Neutrophil (primary cell): ENCODE results near the gene INHBB.

Source experiments
- H3K27ac ChIP-seq: fragments of 200-600 bp; sonication (generic); 2 replicates; pipeline ENCODE4 v1.5.1; 2016; ENCODE audit warnings: mild to moderate bottlenecking, moderate library complexity
- H3K27me3 ChIP-seq: fragments of 200-600 bp; sonication (generic); 2 replicates; pipeline ENCODE4 v1.6.0; 2016; ENCODE audit warnings: mild to moderate bottlenecking
- H3K36me3 ChIP-seq: fragments of 200-600 bp; sonication (generic); 2 replicates; pipeline ENCODE4 v1.5.1; 2017
- H3K4me1 ChIP-seq, 2 experiments: fragments of 200-600 bp in 1 of 2; sonication (generic) in 1 of 2; 1 replicate in 1 of 2; 2 replicates in 1 of 2; pipeline versions ENCODE4 v1.5.1 to v1.6.1; 2013 to 2016; ENCODE audit warnings: low read depth in 1 of 2, low read length in 1 of 2, mild to moderate bottlenecking in 1 of 2, moderate library complexity in 1 of 2; ENCODE audit not compliant: control insufficient read depth in 1 of 2, insufficient read depth in 1 of 2
- H3K4me3 ChIP-seq, 2 experiments: fragments of 200-600 bp in 1 of 2; sonication (generic) in 1 of 2; 1 replicate in 1 of 2; 2 replicates in 1 of 2; pipeline ENCODE4 v1.5.1; 2013 to 2016; ENCODE audit warnings: low read depth in 1 of 2, low read length in 1 of 2, mild to moderate bottlenecking in 1 of 2, moderate library complexity in 1 of 2
- H3K9me3 ChIP-seq: fragments of 200-600 bp; sonication (generic); 2 replicates; pipeline ENCODE4 v1.5.1; 2016
- TF ChIP-seq, protein P1 (sequence below): fragments of 200-600 bp; sonication (generic); IDR thresholded peaks from 2 replicates; pipeline ENCODE4 v1.5.1; 2016; ENCODE audit warnings: antibody characterized with exemption

INHBB gene

DNA sequence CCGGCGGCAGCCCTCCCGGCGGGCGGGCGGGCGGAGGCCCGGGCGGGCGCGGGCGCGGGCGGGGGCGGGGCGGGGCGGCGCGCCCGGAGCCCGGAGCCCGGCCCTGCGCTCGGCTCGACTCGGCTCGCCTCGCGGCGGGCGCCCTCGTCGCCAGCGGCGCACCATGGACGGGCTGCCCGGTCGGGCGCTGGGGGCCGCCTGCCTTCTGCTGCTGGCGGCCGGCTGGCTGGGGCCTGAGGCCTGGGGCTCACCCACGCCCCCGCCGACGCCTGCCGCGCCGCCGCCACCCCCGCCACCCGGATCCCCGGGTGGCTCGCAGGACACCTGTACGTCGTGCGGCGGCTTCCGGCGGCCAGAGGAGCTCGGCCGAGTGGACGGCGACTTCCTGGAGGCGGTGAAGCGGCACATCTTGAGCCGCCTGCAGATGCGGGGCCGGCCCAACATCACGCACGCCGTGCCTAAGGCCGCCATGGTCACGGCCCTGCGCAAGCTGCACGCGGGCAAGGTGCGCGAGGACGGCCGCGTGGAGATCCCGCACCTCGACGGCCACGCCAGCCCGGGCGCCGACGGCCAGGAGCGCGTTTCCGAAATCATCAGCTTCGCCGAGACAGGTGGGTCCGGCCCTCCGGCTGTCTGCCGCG lies at the start of gene INHBB:
INHBB (plus strand) TSS at position 111 of the 641 bp plus-strand sequence; CDS start at position 164, 53 bp downstream.
- H3K9me3 ChIP-seq: no peaks in the 10 kb centered on the region
- TF ChIP-seq, protein P1, sequence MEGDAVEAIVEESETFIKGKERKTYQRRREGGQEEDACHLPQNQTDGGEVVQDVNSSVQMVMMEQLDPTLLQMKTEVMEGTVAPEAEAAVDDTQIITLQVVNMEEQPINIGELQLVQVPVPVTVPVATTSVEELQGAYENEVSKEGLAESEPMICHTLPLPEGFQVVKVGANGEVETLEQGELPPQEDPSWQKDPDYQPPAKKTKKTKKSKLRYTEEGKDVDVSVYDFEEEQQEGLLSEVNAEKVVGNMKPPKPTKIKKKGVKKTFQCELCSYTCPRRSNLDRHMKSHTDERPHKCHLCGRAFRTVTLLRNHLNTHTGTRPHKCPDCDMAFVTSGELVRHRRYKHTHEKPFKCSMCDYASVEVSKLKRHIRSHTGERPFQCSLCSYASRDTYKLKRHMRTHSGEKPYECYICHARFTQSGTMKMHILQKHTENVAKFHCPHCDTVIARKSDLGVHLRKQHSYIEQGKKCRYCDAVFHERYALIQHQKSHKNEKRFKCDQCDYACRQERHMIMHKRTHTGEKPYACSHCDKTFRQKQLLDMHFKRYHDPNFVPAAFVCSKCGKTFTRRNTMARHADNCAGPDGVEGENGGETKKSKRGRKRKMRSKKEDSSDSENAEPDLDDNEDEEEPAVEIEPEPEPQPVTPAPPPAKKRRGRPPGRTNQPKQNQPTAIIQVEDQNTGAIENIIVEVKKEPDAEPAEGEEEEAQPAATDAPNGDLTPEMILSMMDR: no peak
- H3K27ac ChIP-seq: peak within 1 kb of the TSS; percentile 6
- peaks cover 89% of the 10 kb centered on the region for H3K27me3 ChIP-seq
- peak within 1 kb of the TSS; percentile 75 to 85 for H3K4me3 ChIP-seq
- H3K4me1 ChIP-seq: peaks cover 56 to 58% of the 10 kb centered on the region in 2 experiments
- no peaks in the 10 kb centered on the region for H3K36me3 ChIP-seq

DNA sequence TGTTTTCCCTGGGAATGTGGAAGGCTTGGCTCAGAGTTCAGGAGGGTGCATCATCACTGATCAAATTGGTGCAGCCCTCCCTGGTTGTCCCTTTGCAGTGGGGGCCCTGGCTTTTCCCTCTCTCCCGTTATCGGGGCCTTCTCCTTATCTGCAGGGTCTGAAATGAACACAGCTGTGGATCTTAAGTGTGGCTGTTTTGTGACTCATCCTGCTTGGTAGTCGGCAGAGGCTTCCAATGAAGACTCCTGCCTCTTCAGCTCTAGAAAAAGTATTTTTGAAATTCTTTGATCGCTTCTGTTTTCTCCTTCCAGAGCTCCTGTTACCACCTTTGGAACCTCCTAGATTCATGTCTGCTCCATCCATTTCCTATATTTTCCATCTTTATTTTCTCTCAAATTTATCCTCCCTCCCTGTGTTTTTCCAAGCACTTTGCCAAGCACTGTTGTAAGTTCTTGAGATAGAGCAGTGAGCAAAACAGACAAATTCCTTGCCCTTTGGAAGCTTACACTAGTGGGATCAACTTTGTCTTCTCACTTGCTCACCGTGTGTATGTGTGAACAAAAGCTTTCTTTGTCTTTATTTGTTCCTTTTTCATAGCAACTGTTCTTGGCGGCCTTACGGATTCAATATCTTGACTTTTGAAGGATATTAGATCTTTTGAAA lies 47.6 kb upstream of the INHBB start:
- TF ChIP-seq, protein P1: no peak
- Histone ChIP-seq H3K36me3 (peaks cover 95% of the 10 kb centered on the region), H3K9me3 (no peaks in the 10 kb centered on the region), H3K4me1 (peaks cover 0 to 3% of the 10 kb centered on the region in 2 experiments), H3K27me3 (no peaks in the 10 kb centered on the region), H3K27ac (no peak overlapping the region), H3K4me3 (no peak overlapping the region)

DNA sequence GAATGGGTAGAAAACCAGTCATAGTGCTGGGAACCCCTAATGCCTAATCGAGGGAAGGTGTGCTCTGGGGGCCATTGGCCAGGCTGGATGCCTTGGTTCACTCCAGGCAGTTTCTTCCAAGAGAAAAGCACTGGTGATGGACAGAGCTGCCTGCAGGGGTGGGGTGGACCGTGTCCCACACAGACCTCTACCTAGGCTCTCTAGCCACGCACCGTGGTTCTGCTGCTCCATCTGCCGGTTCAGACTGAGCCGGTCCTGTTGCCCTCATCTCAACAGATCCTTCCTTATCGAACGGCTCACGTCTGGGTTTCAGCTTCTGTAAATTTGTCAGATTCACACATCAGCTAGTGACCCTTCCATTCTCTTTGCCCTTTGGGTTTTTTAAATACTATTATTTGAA lies 46.9 kb upstream of the INHBB start:
- TF ChIP-seq, protein P1: no peak
- Histone ChIP-seq H3K9me3 (no peaks in the 10 kb centered on the region), H3K4me1 (peaks cover 0 to 3% of the 10 kb centered on the region in 2 experiments), H3K36me3 (peaks cover 95% of the 10 kb centered on the region), H3K27me3 (no peaks in the 10 kb centered on the region), H3K27ac (no peak overlapping the region), H3K4me3 (no peak overlapping the region)

DNA sequence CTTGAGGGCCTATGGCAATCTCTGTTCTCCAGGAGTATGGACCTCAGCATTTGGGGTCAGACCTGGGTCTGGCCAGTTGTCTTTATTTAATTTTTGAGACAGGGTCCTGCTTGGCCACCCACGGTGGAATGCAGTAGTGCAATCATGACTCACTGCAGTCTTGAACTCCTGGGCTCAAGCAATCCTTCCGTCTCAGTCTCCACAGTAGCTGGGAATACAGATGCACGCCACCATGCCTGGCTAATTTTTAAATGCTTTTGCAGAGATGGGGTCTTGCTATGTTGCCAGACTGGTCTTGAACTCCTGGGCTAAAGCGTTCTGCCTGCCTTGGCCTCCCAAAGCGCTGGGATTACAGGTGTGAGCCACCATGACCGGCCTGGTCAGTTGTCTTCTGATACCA lies 46.4 kb upstream of the INHBB start:
- no peaks in the 10 kb centered on the region for H3K9me3 ChIP-seq
- H3K27ac ChIP-seq: no peak overlapping the region
- peaks cover 95% of the 10 kb centered on the region for H3K36me3 ChIP-seq
- H3K4me1 ChIP-seq: peaks cover 0 to 3% of the 10 kb centered on the region in 2 experiments
- H3K27me3 ChIP-seq: no peaks in the 10 kb centered on the region
- no peak overlapping the region for H3K4me3 ChIP-seq
- TF ChIP-seq, protein P1: no peak

DNA sequence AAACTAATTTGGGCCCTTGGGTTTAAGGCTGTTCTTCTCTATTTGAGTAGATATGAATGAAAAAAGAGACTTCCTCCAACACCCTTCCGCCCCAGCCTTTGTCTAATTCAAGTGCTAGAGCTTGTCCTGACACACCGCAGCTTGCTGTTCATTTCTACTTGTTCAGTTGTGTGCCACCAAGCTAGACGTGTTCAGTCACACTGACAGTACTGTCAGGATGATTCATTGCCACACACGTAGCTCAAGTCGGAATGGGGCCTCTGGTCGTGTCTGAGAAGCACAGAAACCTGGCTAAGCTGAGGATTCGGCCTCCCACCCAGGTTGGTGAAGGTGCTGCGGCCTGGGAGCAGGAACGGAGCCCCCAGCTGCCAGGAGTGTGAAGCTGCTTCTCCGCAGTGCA lies 45.6 kb upstream of the INHBB start:
- Histone ChIP-seq H3K27ac (no peak overlapping the region), H3K36me3 (peaks cover 91% of the 10 kb centered on the region), H3K9me3 (no peaks in the 10 kb centered on the region), H3K27me3 (no peaks in the 10 kb centered on the region), H3K4me3 (no peak overlapping the region), H3K4me1 (peaks cover 0 to 4% of the 10 kb centered on the region in 2 experiments)
- TF ChIP-seq, protein P1: no peak
